ENCODE results near the gene CFAP69.

CFAP69 gene

DNA sequence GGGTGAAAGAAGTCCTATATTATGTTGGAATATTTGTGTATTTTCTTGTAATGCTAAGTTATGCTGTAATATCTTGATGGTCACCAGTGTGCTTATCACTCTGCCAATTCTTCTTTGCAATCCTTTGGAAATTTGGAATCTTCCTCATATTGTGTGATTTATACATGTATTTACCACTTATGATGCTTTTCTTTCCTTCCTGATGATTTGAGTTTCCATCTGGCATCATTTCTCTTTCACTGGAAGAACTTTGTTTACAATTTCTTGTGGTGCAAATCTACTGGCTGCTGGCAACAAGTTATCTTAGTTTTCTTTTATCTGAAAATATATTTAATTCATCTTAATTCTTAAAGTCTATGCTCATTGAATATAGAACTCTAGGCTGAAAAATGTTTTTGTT, 29.2 kb downstream of the CFAP69 start:
- TF ChIP-seq, protein P1, sequence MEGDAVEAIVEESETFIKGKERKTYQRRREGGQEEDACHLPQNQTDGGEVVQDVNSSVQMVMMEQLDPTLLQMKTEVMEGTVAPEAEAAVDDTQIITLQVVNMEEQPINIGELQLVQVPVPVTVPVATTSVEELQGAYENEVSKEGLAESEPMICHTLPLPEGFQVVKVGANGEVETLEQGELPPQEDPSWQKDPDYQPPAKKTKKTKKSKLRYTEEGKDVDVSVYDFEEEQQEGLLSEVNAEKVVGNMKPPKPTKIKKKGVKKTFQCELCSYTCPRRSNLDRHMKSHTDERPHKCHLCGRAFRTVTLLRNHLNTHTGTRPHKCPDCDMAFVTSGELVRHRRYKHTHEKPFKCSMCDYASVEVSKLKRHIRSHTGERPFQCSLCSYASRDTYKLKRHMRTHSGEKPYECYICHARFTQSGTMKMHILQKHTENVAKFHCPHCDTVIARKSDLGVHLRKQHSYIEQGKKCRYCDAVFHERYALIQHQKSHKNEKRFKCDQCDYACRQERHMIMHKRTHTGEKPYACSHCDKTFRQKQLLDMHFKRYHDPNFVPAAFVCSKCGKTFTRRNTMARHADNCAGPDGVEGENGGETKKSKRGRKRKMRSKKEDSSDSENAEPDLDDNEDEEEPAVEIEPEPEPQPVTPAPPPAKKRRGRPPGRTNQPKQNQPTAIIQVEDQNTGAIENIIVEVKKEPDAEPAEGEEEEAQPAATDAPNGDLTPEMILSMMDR (conservative IDR thresholded peaks at IDR 0.05; ENCODE audit: low read depth), result no peak
- DNase-seq (ENCODE audit: low spot score), result no peak
- POLR2A ChIA-PET (ENCODE audit: low non-redundant PET), result no interaction called here
- CTCF ChIA-PET, result no interaction called here
- H3K27ac ChIP-seq, result no peak overlapping the region

DNA sequence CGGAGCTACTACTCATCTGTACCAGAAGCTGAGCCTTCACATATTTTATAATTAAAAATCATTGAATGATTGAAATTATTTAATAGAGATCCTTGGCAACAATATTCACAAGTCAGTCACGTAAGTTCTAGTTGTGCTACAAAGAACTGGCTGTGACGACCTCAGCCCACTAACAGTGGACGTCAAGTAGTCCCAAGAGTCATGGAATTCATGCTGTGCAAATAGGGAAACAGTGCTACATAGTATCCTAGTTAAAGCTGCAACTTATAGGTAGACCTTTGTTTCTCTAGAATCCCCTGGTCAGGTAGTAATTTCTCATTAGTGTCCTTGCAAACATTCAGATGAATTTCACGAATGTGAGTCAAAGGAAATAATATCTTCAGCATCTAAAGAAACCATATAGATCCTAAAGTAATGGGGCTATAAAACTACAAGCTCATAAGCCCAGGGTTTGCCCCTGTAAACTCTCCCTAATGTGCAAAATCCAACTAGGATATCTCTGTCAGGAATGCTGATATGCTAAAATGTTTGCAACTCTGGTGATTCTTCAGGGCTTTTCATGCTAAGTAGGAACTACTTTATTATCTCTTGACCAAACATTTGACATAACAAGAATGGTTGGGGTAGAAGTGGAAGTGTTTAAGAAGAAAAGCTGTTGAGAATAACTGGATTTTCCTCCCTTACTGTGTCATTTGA, 31.2 kb downstream of the CFAP69 start:
- ChIA-PET CTCF (no interaction called here), POLR2A (ENCODE audit: low non-redundant PET) (no interaction called here)
- DNase-seq (ENCODE audit: low spot score), result no peak
- TF ChIP-seq, protein P1 (conservative IDR thresholded peaks at IDR 0.05; ENCODE audit: low read depth), result no peak
- H3K27ac ChIP-seq, result no peak overlapping the region

DNA sequence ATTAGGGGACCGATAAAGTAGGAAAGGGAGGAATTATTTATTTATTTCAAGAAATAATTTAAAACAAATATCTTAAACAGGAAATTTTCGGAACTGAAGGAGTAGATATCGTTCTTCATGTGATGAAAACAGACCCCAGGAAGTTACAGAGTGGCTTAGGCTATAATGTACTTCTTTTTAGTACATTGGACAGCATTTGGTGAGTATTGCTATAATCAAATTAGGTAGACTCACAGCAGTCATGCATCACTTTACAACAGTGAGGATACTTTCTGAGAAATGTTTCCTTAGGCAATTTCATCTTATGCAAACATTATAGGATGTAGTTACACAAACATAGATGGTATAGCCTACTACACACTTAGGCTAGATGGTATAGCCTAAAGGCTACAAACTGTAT, 43.2 kb downstream of the CFAP69 start:
- POLR2A ChIA-PET (ENCODE audit: low non-redundant PET), result no interaction called here
- TF ChIP-seq, protein P1 (conservative IDR thresholded peaks at IDR 0.05; ENCODE audit: low read depth), result no peak
- no peak overlapping the region for H3K27ac ChIP-seq
- CTCF ChIA-PET, result no interaction called here
- DNase-seq (ENCODE audit: low spot score), result no peak

DNA sequence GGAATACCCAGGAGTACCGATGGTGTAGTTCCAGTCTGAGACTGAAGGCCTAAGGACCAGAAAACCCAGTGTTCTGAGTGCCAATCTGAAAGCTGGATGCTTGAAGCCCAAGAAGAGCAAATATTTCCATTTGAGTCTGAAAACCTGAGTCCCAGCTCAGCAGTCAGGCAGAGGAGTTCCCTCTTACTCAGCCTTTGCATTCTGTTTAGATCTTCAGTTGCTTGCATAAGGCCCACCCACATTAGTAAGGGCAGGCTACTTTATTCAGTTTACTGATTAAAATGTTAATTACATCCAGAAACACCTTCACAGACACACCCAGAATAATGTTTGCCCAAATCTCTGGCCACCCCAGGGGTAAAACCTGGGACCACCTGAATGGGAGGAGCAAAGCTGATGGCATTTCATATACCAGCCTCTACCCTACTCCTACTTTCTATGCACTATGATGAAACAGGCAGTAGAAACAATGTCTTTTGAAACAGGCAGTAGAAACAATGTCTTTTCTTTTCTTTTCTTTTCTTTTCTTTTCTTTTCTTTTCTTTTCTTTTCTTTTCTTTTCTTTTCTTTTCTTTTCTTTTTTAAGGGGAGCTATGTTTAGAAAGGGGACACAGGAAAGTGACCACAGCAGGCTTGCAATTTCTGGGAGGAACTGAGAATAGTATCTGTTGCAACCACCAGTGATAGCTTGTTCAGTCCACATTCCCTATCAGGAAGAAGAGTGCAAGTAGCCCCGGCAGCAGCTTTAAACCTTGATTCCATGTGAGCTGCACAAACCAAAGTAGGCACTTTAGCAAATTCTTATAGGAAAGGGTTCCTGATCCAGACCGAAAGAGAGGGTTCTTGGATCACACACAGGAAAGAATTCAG, 45.5 kb downstream of the CFAP69 start:
- H3K27ac ChIP-seq, result no peak overlapping the region
- CTCF ChIA-PET, result interaction anchor here (0.6 kb wide), 2 partner anchors 122 to 165 kb away, joined by 3 read pairs; no protein-coding TSS in a partner anchor
- TF ChIP-seq, protein P1 (conservative IDR thresholded peaks at IDR 0.05; ENCODE audit: low read depth), result no peak
- POLR2A ChIA-PET (ENCODE audit: low non-redundant PET), result no interaction called here
- DNase-seq (ENCODE audit: low spot score), result no peak

DNA sequence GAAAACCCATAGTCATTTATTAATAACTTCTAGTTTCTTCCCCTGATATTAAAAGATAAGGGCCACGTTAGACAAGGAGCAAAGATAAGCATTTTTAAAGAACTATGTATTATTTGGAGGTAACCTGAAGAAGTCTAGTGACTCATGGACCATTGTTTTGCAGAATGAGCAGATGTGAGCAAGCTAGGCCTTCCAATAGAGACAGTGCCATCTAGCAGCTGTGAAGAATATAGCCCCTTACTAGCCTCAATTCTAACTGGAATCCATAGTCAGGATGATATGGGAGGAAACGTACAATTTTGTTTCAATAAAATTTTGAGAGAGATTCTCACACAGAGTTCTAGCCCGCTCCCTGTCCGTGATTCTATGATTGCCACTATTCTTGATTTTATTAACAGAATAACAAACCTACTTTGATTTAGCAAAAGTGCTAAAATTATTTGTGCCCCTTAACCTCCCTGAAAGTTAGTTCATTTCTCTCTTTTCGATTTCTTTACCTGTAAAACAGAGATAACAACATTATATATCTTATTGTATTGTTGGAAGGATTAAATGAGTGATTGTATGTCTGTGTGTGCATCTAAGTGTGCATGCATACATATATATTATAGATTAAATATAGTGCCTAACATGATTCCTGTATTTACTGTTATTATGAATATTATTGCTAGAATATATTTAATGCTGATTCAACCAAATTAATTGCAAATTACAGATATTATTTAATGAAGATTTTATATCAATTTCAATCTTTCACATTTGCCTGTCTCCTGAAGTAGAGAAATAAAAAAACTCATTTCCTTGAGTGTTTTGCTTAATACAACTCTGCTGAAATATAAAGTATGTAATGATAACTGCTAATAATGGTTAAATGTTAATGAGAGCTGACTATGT, 53.4 kb downstream of the CFAP69 start:
- DNase-seq (ENCODE audit: low spot score), result peak; percentile 70
- POLR2A ChIA-PET (ENCODE audit: low non-redundant PET), result no interaction called here
- TF ChIP-seq, protein P1 (conservative IDR thresholded peaks at IDR 0.05; ENCODE audit: low read depth), result peak; percentile 83
- no peak overlapping the region for H3K27ac ChIP-seq
- CTCF ChIA-PET, result interaction anchor here (0.6 to 1.6 kb wide), 6 partner anchors 32 to 1560 kb away, joined by 3 to 4 read pairs (median 3); partner anchors contain the start of gene STEAP1

DNA sequence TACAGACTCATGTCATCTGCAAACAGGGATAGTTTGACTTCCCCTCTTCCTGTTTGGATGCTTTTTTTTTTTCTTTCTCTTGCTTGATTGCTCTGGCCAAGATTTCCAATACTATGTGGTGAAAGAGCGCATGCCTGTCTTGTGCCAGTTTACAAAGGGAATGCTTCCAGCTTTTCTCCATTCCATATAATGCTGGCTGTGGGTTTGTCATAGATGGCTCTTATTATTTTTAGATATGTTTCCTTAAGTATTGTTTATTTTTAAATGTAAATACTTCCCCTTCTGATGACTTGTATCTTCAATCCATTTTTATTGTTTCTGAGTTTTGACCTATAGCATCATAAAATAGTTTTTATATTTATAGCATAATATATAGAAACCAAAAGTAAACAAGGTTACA, 58.3 kb downstream of the CFAP69 start:
- ChIA-PET POLR2A (ENCODE audit: low non-redundant PET) (no interaction called here), CTCF (no interaction called here)
- TF ChIP-seq, protein P1 (conservative IDR thresholded peaks at IDR 0.05; ENCODE audit: low read depth), result no peak
- H3K27ac ChIP-seq, result no peak overlapping the region
- DNase-seq (ENCODE audit: low spot score), result no peak

Data from RWPE1 (cell line).